B cell (primary cell): ENCODE measurements around the gene PTCD1. TPM values are rescaled to one million over a fixed set of nuclear protein-coding genes. Genes with fewer than 3 reads are reported as not detected.

Experiments used
- ATAC-seq: fragments of 200-7000 bp; cut with Tn5 transposase; one replicate; pipeline ENCODE4 v1.10.0; 2021; ENCODE audit warnings: low read depth, mild to moderate bottlenecking, moderate number of reproducible peaks, moderate library complexity
- CTCF ChIA-PET: fragments of 350-600 bp; sonication (Branson Sonifier 250); formaldehyde crosslinking; loops from one replicate; lab custom pipeline; 2021; ENCODE audit warnings: antibody characterized with exemption, inconsistent platforms; lab: Charles Lee
- POLR2A ChIA-PET: fragments of 350-600 bp; sonication (Branson Sonifier 250); formaldehyde crosslinking; loops from one replicate; lab custom pipeline; 2021; ENCODE audit warnings: antibody characterized with exemption; lab: Charles Lee
- DNase-seq: peaks from one replicate; pipeline ENCODE4 v3.0.0; 2013
- H2AFZ ChIP-seq: 2 replicates; pipeline ENCODE4 v1.6.1; 2012; ENCODE audit warnings: mild to moderate bottlenecking, low read depth, low read length; ENCODE audit not compliant: insufficient read depth, poor library complexity, severe bottlenecking
- H3K27ac ChIP-seq, 2 donors: 1 replicate in 1 of 2; 2 replicates in 1 of 2; pipeline ENCODE4 v1.5.1; 2012 to 2013; ENCODE audit warnings: low read length in 2 of 2, mild to moderate bottlenecking in 2 of 2, moderate library complexity in 1 of 2
- H3K27me3 ChIP-seq, 4 experiments: fragments of 200-600 bp in 1 of 4; sonication (generic) in 1 of 4; replicated peaks in 1 of 4; 1 replicate in 2 of 4; 2 replicates in 2 of 4; pipeline versions ENCODE4 v1.6.1 to v1.7.0; 2013 to 2016; ENCODE audit warnings: low read length in 3 of 4, mild to moderate bottlenecking in 2 of 4, mixed read lengths in 1 of 4, moderate library complexity in 1 of 4; ENCODE audit not compliant: insufficient read depth in 4 of 4, control insufficient read depth in 3 of 4; ENCODE audit errors: control extremely low read depth in 1 of 4
- H3K36me3 ChIP-seq, 2 experiments: replicated peaks in 1 of 2; 1 replicate in 1 of 2; 2 replicates in 1 of 2; pipeline versions ENCODE4 v1.6.1 to v1.7.1; 2013; ENCODE audit warnings: low read length in 1 of 2; ENCODE audit not compliant: insufficient read depth in 2 of 2, control insufficient read depth in 1 of 2; ENCODE audit errors: control extremely low read depth in 1 of 2, extremely low read depth in 1 of 2
- H3K4me1 ChIP-seq, 2 donors: fragments of 200-600 bp in 1 of 2; sonication (generic) in 1 of 2; 1 replicate in 1 of 2; 2 replicates in 1 of 2; pipeline versions ENCODE4 v1.5.1 to v1.6.1; 2013 to 2017; ENCODE audit warnings: low read length in 2 of 2; ENCODE audit not compliant: control insufficient read depth in 2 of 2, insufficient read depth in 2 of 2
- H3K4me2 ChIP-seq: replicated peaks from 2 replicates; pipeline ENCODE3; 2012; ENCODE audit warnings: mild to moderate bottlenecking, low read depth, low read length; ENCODE audit not compliant: poor library complexity, severe bottlenecking
- H3K4me3 ChIP-seq, 5 experiments: fragments of 200-600 bp in 1 of 5; sonication (generic) in 1 of 5; 1 replicate in 3 of 5; 2 replicates in 2 of 5; pipeline versions ENCODE4 v1.5.1 to v1.7.0; 2011 to 2016; ENCODE audit warnings: low read length in 4 of 5, mild to moderate bottlenecking in 4 of 5, low read depth in 2 of 5, control low read depth in 1 of 5, moderate library complexity in 1 of 5; ENCODE audit not compliant: insufficient read depth in 1 of 5; ENCODE audit errors: control extremely low read depth in 1 of 5, extremely low read depth in 1 of 5
- H3K79me2 ChIP-seq: fragments of 200-600 bp; sonication (generic); one replicate; pipeline ENCODE4 v1.6.0; 2016; ENCODE audit warnings: low read length; ENCODE audit not compliant: control insufficient read depth, insufficient read depth
- H3K9ac ChIP-seq: fragments of 200-600 bp; sonication (generic); 2 replicates; pipeline ENCODE4 v1.6.1; 2017; ENCODE audit warnings: mild to moderate bottlenecking, low read length, moderate library complexity
- H3K9me3 ChIP-seq, 3 donors: one replicate each; pipeline versions ENCODE4 v1.6.1 to v1.7.1; 2013; ENCODE audit warnings: low read length in 2 of 3; ENCODE audit not compliant: control insufficient read depth in 2 of 3, insufficient read depth in 1 of 3; ENCODE audit errors: control extremely low read depth in 1 of 3
- H4K20me1 ChIP-seq: 2 replicates; pipeline ENCODE4 v1.6.0; 2012; ENCODE audit warnings: mild to moderate bottlenecking, low read length; ENCODE audit not compliant: insufficient read depth, control insufficient read depth, poor library complexity, severe bottlenecking
- H3K27ac Mint-ChIP-seq: one replicate; pipeline ENCODE4 v1.8.0; 2021; ENCODE audit warnings: mixed read lengths
- H3K27me3 Mint-ChIP-seq: one replicate; pipeline ENCODE4 v1.8.0; 2021; ENCODE audit warnings: mixed read lengths
- H3K4me1 Mint-ChIP-seq: one replicate; pipeline ENCODE4 v1.8.0; 2021; ENCODE audit warnings: mixed read lengths
- H3K4me3 Mint-ChIP-seq: one replicate; pipeline ENCODE4 v1.8.0; 2021; ENCODE audit warnings: mixed read lengths
- H3K9me3 Mint-ChIP-seq: one replicate; pipeline ENCODE4 v1.8.0; 2022; ENCODE audit warnings: mixed read lengths; ENCODE audit not compliant: insufficient read depth
- CTCF ChIP-seq: fragments of 200-600 bp; IDR thresholded peaks from one replicate; pipeline ENCODE4 v1.8.0; 2022; ENCODE audit warnings: antibody characterized with exemption, mild to moderate bottlenecking
- EZH2 ChIP-seq: IDR thresholded peaks from 2 replicates; pipeline ENCODE4 v1.6.1; 2012; ENCODE audit warnings: borderline replicate concordance, low read depth, mild to moderate bottlenecking, moderate library complexity, low read length; ENCODE audit not compliant: insufficient read depth, poor library complexity, severe bottlenecking
- WGBS: methylation state at CpG from one replicate; pipeline ENCODE4 v1.1.5; 2013; ENCODE audit warnings: missing lambda C conversion rate; ENCODE audit not compliant: insufficient coverage; 5-methylcytosine and 5-hydroxymethylcytosine counted together
- intact Hi-C: fragments of 100-400 bp; cut with micrococcal nuclease; formaldehyde crosslinking; loops from one replicate; pipeline ENCODE4 v1.10.0; 2022
- polyA plus RNA-seq: library from polyadenylated mRNA; depleted of rRNA; stranded (reverse); fragments of >200 nt; gene quantifications from 2 replicates; pipeline ENCODE4 v1.2.3, GENCODE V29; 2012
- total RNA-seq, 2 donors: library from RNA; stranded (reverse); fragments of 120-200 nt in 1 of 2; gene quantifications; 1 replicate in 1 of 2; 2 replicates in 1 of 2; pipeline versions ENCODE4 v1.2.3 to v1.2.4, GENCODE V29; 2013 to 2022

Gene PTCD1
- total and polyA plus RNA-seq, 2 donors (not counting 1 experiment from before 2014, with no cell fraction given): 9.7 to 14.8 TPM

- WGBS: 69% methylated on average over 22 of the region's 23 CpGs
- no peaks in the 10 kb centered on the region for H3K27me3 ChIP-seq
- Mint-ChIP-seq H3K4me3 (no peak overlapping the region), H3K27me3 (no peaks in the 10 kb centered on the region), H3K4me1 (peaks cover 31% of the 10 kb centered on the region), H3K27ac (peak overlapping the region; percentile 53), H3K9me3 (no peaks in the 10 kb centered on the region)
- TF ChIP-seq CTCF: no peak
- no peak for TF ChIP-seq EZH2
- H3K9ac ChIP-seq: no peak overlapping the region
- intact Hi-C loops: loop anchor here (10.0 kb wide), 1 partner anchor 95 kb away; the partner anchor contains the start of gene ARPC1B
- no peak overlapping the region for H3K4me2 ChIP-seq
- POLR2A ChIA-PET: no interaction called here
- no peaks in the 10 kb centered on the region for H4K20me1 ChIP-seq
- peak overlapping the region; percentile 38 for H2AFZ ChIP-seq
- peaks cover 17 to 34% of the 10 kb centered on the region in 2 donors for H3K4me1 ChIP-seq
- no peak overlapping the region for H3K4me3 ChIP-seq
- H3K36me3 ChIP-seq: no peaks in the 10 kb centered on the region
- H3K27ac ChIP-seq: no peak overlapping the region
- CTCF ChIA-PET: no interaction called here
- H3K79me2 ChIP-seq: peaks cover 40% of the 10 kb centered on the region
- ATAC-seq (no peak), DNase-seq (no peak)
- no peaks in the 10 kb centered on the region for H3K9me3 ChIP-seq
Measured at GRCh38 chr7:99469381-99470065, 30.9 kb upstream of the PTCD1 start.

GRCh38 chr7:99468336-99468918 lies 29.8 kb upstream of the PTCD1 start:
- Mint-ChIP-seq H3K4me3 (no peak overlapping the region), H3K27me3 (no peaks in the 10 kb centered on the region), H3K27ac (no peak overlapping the region), H3K9me3 (no peaks in the 10 kb centered on the region), H3K4me1 (peaks cover 32% of the 10 kb centered on the region)
- no peak overlapping the region for H2AFZ ChIP-seq
- peaks cover 0 to 5% of the 10 kb centered on the region in 2 experiments for H3K36me3 ChIP-seq
- H3K9ac ChIP-seq: no peak overlapping the region
- H3K9me3 ChIP-seq: no peaks in the 10 kb centered on the region
- H3K4me1 ChIP-seq: peaks cover 11 to 30% of the 10 kb centered on the region in 2 donors
- no peak overlapping the region for H3K27ac ChIP-seq
- peaks cover 40% of the 10 kb centered on the region for H3K79me2 ChIP-seq
- no peak for DNase-seq
- TF ChIP-seq EZH2: no peak
- TF ChIP-seq CTCF: no peak
- no peaks in the 10 kb centered on the region for H4K20me1 ChIP-seq
- 88% methylated on average over 27 of the region's 29 CpGs for WGBS
- no peaks in the 10 kb centered on the region for H3K27me3 ChIP-seq
- POLR2A ChIA-PET: interaction anchor here (0.6 to 0.7 kb wide), 2 partner anchors 87 to 451 kb away, joined by 4 to 5 read pairs; partner anchors contain the start of gene TRIM4
- no peak for ATAC-seq
- CTCF ChIA-PET: no interaction called here
- intact Hi-C loops: no loop called here
- H3K4me2 ChIP-seq: no peak overlapping the region
- H3K4me3 ChIP-seq: no peak overlapping the region
